PC-9 (cell line): ENCODE measurements around the gene GALNT7. TPM values are rescaled to one million over a fixed set of nuclear protein-coding genes. Genes with fewer than 3 reads are reported as not detected.

Experiments used
- BruUV-seq: library from RNA; stranded (reverse); fragments of 400-500 nt; replicated peaks from 2 replicates; lab custom pipeline; 2021; lab: Mats Ljungman, UMichigan
- CTCF ChIA-PET: fragments of 300-600 bp; sonication (Branson Sonifier 250); formaldehyde crosslinking; loops from one replicate; lab custom pipeline; 2022; ENCODE audit warnings: antibody characterized with exemption; lab: Charles Lee
- POLR2A ChIA-PET: fragments of 300-600 bp; sonication (Branson Sonifier 250); formaldehyde crosslinking; loops from one replicate; lab custom pipeline; 2022; ENCODE audit warnings: antibody characterized with exemption; ENCODE audit not compliant: unreplicated experiment; lab: Charles Lee
- DNase-seq, 2 experiments: peaks; one replicate each; pipeline versions ENCODE4 v3.0.0 to v3.0.0-alpha.2; 2015 to 2022; ENCODE audit warnings: mixed read lengths in 1 of 2
- H2AFZ ChIP-seq: fragments of 200-600 bp; sonication (generic); 2 replicates; pipeline ENCODE4 v1.8.1; 2017; ENCODE audit warnings: antibody characterized with exemption
- H3F3A ChIP-seq: fragments of 200-600 bp; sonication (generic); 2 replicates; pipeline ENCODE4 v1.8.1; 2017; ENCODE audit warnings: antibody characterized with exemption, mild to moderate bottlenecking, low read depth; ENCODE audit not compliant: insufficient read depth
- H3K27ac ChIP-seq: fragments of 200-600 bp; sonication (generic); 2 replicates; pipeline ENCODE4 v1.6.1; 2016; ENCODE audit warnings: mixed run types
- H3K27me3 ChIP-seq: fragments of 200-600 bp; sonication (generic); 2 replicates; pipeline ENCODE4 v1.6.1; 2016; ENCODE audit warnings: low read depth, mixed run types; ENCODE audit not compliant: insufficient read depth
- H3K36me3 ChIP-seq: fragments of 200-600 bp; sonication (generic); 2 replicates; pipeline ENCODE4 v1.6.1; 2016; ENCODE audit warnings: low read depth, mixed run types
- H3K4me1 ChIP-seq: fragments of 200-600 bp; sonication (generic); replicated peaks from 2 replicates; pipeline ENCODE4 v1.6.1; 2016; ENCODE audit warnings: mixed run types; ENCODE audit not compliant: insufficient read depth
- H3K4me2 ChIP-seq: fragments of 200-600 bp; sonication (generic); 2 replicates; pipeline ENCODE4 v1.6.1; 2017; ENCODE audit warnings: mixed run types
- H3K4me3 ChIP-seq: fragments of 200-600 bp; sonication (generic); 2 replicates; pipeline ENCODE4 v1.6.1; 2016; ENCODE audit warnings: mixed run types
- H3K79me2 ChIP-seq: fragments of 200-600 bp; sonication (generic); 2 replicates; pipeline ENCODE4 v1.6.1; 2017; ENCODE audit warnings: low read depth, mixed run types
- H3K9me2 ChIP-seq: fragments of 200-600 bp; sonication (generic); 2 replicates; pipeline ENCODE4 v1.8.1; 2017; ENCODE audit warnings: mild to moderate bottlenecking; ENCODE audit not compliant: insufficient read depth
- H3K9me3 ChIP-seq: fragments of 200-600 bp; sonication (generic); 2 replicates; pipeline ENCODE4 v1.8.1; 2016; ENCODE audit warnings: low read depth; ENCODE audit not compliant: insufficient read depth
- H4K20me1 ChIP-seq: fragments of 200-600 bp; sonication (generic); 2 replicates; pipeline ENCODE4 v1.8.1; 2017; ENCODE audit not compliant: insufficient read depth
- CTCF ChIP-seq: fragments of 200-600 bp; sonication (generic); conservative IDR thresholded peaks from 2 replicates; pipeline ENCODE4 v1.6.1; 2017; ENCODE audit warnings: mixed run types, antibody characterized with exemption, mild to moderate bottlenecking, moderate library complexity
- EZH2 ChIP-seq: fragments of 200-600 bp; sonication (generic); IDR thresholded peaks from 2 replicates; pipeline ENCODE4 v1.8.0; 2017; ENCODE audit warnings: antibody characterized with exemption, low read depth
- intact Hi-C: fragments of 100-400 bp; cut with micrococcal nuclease; formaldehyde crosslinking; loops from one replicate; pipeline ENCODE4 v1.10.0; 2022; ENCODE audit not compliant: unreplicated experiment
- total RNA-seq: library from RNA; stranded (reverse); gene quantifications from 2 replicates; pipeline ENCODE4 v1.2.3, GENCODE V29; 2021

Gene GALNT7
- total RNA-seq, 1 experiment from 2014 or later: 57.2 TPM

DNA sequence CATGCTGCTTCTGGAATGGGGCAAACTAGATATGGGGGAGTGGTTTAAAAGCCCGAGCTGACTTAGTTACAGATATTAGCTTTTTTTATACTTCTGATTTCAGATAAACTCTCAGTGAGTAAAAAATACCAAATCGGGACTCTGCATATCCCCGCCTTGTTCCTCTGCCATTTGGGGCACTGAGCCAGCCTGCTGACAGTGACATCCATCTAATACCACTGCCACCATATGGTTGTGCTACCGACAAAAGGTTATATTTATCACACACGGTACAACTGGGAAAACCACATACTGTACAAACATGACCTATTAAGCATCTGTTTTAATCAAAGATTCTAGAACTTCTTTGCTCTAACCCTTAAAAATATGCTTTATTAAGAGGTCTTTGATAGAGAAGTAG lies 78.7 kb downstream of the GALNT7 start:
- H4K20me1 ChIP-seq: no peaks in the 10 kb centered on the region
- no peaks in the 10 kb centered on the region; the same call in 1 of the 2 replicates for H3K79me2 ChIP-seq
- TF ChIP-seq EZH2: no peak
- TF ChIP-seq CTCF: no peak
- no TSS peak for BruUV-seq
- H3K4me1 ChIP-seq: peaks cover 22% of the 10 kb centered on the region
- H3K4me3 ChIP-seq: no peak overlapping the region
- intact Hi-C loops: no loop called here
- POLR2A ChIA-PET: no interaction called here
- H3K9me3 ChIP-seq: no peaks in the 10 kb centered on the region
- H3K27me3 ChIP-seq: no peaks in the 10 kb centered on the region
- H3F3A ChIP-seq: peaks cover 12% of the 10 kb centered on the region; the same call in 1 of the 2 replicates
- no peak overlapping the region for H2AFZ ChIP-seq
- H3K36me3 ChIP-seq: no peaks in the 10 kb centered on the region
- no peak overlapping the region for H3K4me2 ChIP-seq
- H3K27ac ChIP-seq: no peak overlapping the region
- no peak for DNase-seq
- CTCF ChIA-PET: no interaction called here
- H3K9me2 ChIP-seq: no peaks in the 10 kb centered on the region

- H3F3A ChIP-seq: peaks cover 20% of the 10 kb centered on the region; the same call in 1 of the 2 replicates
- H3K27me3 ChIP-seq: no peaks in the 10 kb centered on the region
- POLR2A ChIA-PET: no interaction called here
- H3K27ac ChIP-seq: no peak overlapping the region
- intact Hi-C loops: no loop called here
- DNase-seq: no peak
- no TSS peak for BruUV-seq
- H3K4me3 ChIP-seq: no peak overlapping the region
- H2AFZ ChIP-seq: no peak overlapping the region
- no peak for TF ChIP-seq CTCF
- no peak for TF ChIP-seq EZH2
- CTCF ChIA-PET: no interaction called here
- H3K4me1 ChIP-seq: peaks cover 23% of the 10 kb centered on the region
- H3K9me2 ChIP-seq: no peaks in the 10 kb centered on the region
- H3K9me3 ChIP-seq: no peaks in the 10 kb centered on the region
- H3K79me2 ChIP-seq: peaks cover 7% of the 10 kb centered on the region; the same call in 1 of the 2 replicates
- no peaks in the 10 kb centered on the region for H4K20me1 ChIP-seq
- H3K36me3 ChIP-seq: no peaks in the 10 kb centered on the region
- no peak overlapping the region for H3K4me2 ChIP-seq
Measured at GRCh38 chr4:173248690-173249089, 80.1 kb downstream of the GALNT7 start.

- no TSS peak for BruUV-seq
- no peaks in the 10 kb centered on the region for H3K36me3 ChIP-seq
- H3K79me2 ChIP-seq: peaks cover 15% of the 10 kb centered on the region; the same call in 1 of the 2 replicates
- H3F3A ChIP-seq: peaks cover 21% of the 10 kb centered on the region; the same call in 1 of the 2 replicates
- no peaks in the 10 kb centered on the region for H3K9me2 ChIP-seq
- H2AFZ ChIP-seq: no peak overlapping the region
- H3K27ac ChIP-seq: peak overlapping the region; percentile 81
- H3K4me1 ChIP-seq: peaks cover 23% of the 10 kb centered on the region
- H3K4me2 ChIP-seq: peak overlapping the region; percentile 48
- intact Hi-C loops: loop anchor here (1.0 to 10.0 kb wide), 6 partner anchors 35 to 417 kb away; partner anchors contain the start of gene GALNT7
- CTCF ChIA-PET: interaction anchor here (0.7 to 0.8 kb wide), 3 partner anchors 49 to 239 kb away, joined by 3 to 11 read pairs (median 3); no protein-coding TSS in a partner anchor
- H4K20me1 ChIP-seq: no peaks in the 10 kb centered on the region
- peak; percentile 81 to 99 for DNase-seq
- no peaks in the 10 kb centered on the region; the same call in 1 of the 2 replicates for H3K9me3 ChIP-seq
- no peaks in the 10 kb centered on the region for H3K27me3 ChIP-seq
- POLR2A ChIA-PET: interaction anchor here (0.5 to 0.8 kb wide), 4 partner anchors 41 to 171 kb away, joined by 3 to 11 read pairs (median 6); no protein-coding TSS in a partner anchor
- no peak for TF ChIP-seq EZH2
- no peak for TF ChIP-seq CTCF
- H3K4me3 ChIP-seq: no peak overlapping the region
Measured at GRCh38 chr4:173252024-173252935, 83.7 kb downstream of the GALNT7 start.
